ENCODE measurements around the gene ZNF385A. TPM values are rescaled to one million over a fixed set of nuclear protein-coding genes. Genes with fewer than 3 reads are reported as not detected.

Gene ZNF385A
- total and polyA plus RNA-seq, 2 of the 8 experiments (the other 6 are each of a cell fraction or from before 2014, with no cell fraction given), result 5.2 to 14.3 TPM

DNA sequence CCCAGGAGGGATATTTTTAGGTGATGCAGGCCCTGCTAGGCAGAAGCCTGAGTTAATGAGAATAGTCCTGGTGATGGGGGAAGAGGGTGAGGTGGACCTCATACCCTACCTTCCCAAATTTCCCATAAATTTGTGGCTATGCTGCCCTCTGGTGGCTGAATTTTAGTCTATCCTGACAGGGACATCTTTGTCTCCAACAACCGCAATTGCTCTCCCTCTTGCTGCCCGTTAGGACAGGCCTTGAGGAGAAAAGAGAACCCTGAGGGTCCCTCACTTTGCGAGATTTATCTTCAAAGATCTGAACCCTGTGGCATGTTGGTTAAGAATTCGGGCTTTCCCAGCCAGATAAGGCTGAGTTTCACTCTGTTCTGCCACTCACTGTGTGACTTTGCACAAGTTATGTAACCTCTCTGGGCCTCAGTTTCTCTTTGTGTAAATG is 9.8 kb upstream of the ZNF385A start:
- ChIA-PET CTCF (ENCODE audit: partially characterized antibody) (interaction anchor here (0.6 to 5.5 kb wide), 15 partner anchors 7 to 173 kb away, joined by 3 to 110 read pairs (median 7); partner anchors contain the start of gene ZNF385A), POLR2A (ENCODE audit: partially characterized antibody) (interaction anchor here (0.8 kb wide), 2 partner anchors 113 to 114 kb away, joined by 3 read pairs; partner anchors contain the start of gene HNRNPA1)
- H3K23me2 ChIP-seq (ENCODE audit: low read depth, low read length), result peaks cover 10% of the 10 kb centered on the region; the same call in 1 of the 2 replicates
- H3K14ac ChIP-seq (ENCODE audit: insufficient read length), result no peak overlapping the region
- no peak overlapping the region for H2BK20ac ChIP-seq (ENCODE audit: low read length)
- no peak overlapping the region for H3K4ac ChIP-seq (replicated peaks; ENCODE audit: insufficient read length, low read depth, low read length)
- H3K4me1 ChIP-seq (replicated peaks in 1 of 4; ENCODE audit: control insufficient read depth in 3 of 4, insufficient read depth in 4 of 4, low read length in 3 of 4), result peaks cover 11 to 28% (median 22%) of the 10 kb centered on the region in 4 experiments
- H3K27ac ChIP-seq (ENCODE audit: low read depth, low read length), result no peak overlapping the region
- H4K8ac ChIP-seq (ENCODE audit: extremely low read depth, insufficient read depth, low read length), result no peak overlapping the region
- FAIRE-seq (peak; percentile 42), DNase-seq (ENCODE audit: low read depth in 1 of 2, low spot score in 2 of 2) (peak in 1 of 2 experiments; percentile 86)
- H3K9me3 ChIP-seq (ENCODE audit: insufficient read depth in 2 of 2, low read depth in 1 of 2, low read length in 1 of 2), result no peaks in the 10 kb centered on the region
- H3K79me2 ChIP-seq (ENCODE audit: control insufficient read depth in 1 of 2, insufficient read depth in 2 of 2, low read length in 2 of 2), result no peaks in the 10 kb centered on the region
- no peak overlapping the region for H2BK120ac ChIP-seq (replicated peaks; ENCODE audit: low read depth, low read length)
- H4K91ac ChIP-seq (replicated peaks; ENCODE audit: insufficient read length, low read length), result no peak overlapping the region
- H3K9ac ChIP-seq (replicated peaks in 1 of 4; ENCODE audit: extremely low read depth in 1 of 4, low read depth in 3 of 4, low read length in 3 of 4), result no peak overlapping the region
- H2AK5ac ChIP-seq (ENCODE audit: low read depth, low read length), result no peak overlapping the region
- 27% methylated on average over 4 of the region's 4 CpGs; no CpG with 5 or more reads in 1 of the 2 experiments for WGBS, 2 experiments (ENCODE audit: extremely low coverage in 1 of 2, insufficient coverage in 1 of 2, insufficient read length in 1 of 2, insufficient replicate concordance in 2 of 2, low coverage in 1 of 2, low lambda C conversion rate in 2 of 2, missing lambda C conversion rate in 1 of 2)
- H2AFZ ChIP-seq (ENCODE audit: low read length), result no peak overlapping the region
- H2BK15ac ChIP-seq (ENCODE audit: low read length), result no peak overlapping the region
- no peak overlapping the region; a peak in 1 of 8 replicates for H3K4me3 ChIP-seq (ENCODE audit: extremely low read depth in 1 of 4, insufficient read depth in 2 of 4, low read depth in 3 of 4, low read length in 4 of 4)
- H3K23ac ChIP-seq (ENCODE audit: insufficient read length), result no peak overlapping the region
- peaks cover 0 to 4% (median 0%) of the 10 kb centered on the region in 4 experiments; a peak in 2 of 7 replicates for H3K27me3 ChIP-seq (replicated peaks in 1 of 4; ENCODE audit: control insufficient read depth in 3 of 4, extremely low read depth in 1 of 4, insufficient read depth in 3 of 4, low read length in 3 of 4)
- no peaks in the 10 kb centered on the region for H3K79me1 ChIP-seq (ENCODE audit: low read depth, low read length)
- no peak overlapping the region; the same call in 1 of the 2 replicates for H2BK12ac ChIP-seq (ENCODE audit: low read depth, low read length)
- H3K56ac ChIP-seq (replicated peaks; ENCODE audit: insufficient read length, low read depth, low read length), result no peak overlapping the region
- no peak overlapping the region for H4K5ac ChIP-seq (ENCODE audit: insufficient read length, low read depth, low read length)
- no peak overlapping the region for H3K4me2 ChIP-seq (ENCODE audit: insufficient read depth in 1 of 2, low read depth in 2 of 2, low read length in 2 of 2)
- no peak overlapping the region; the same call in 1 of the 2 replicates for H3K18ac ChIP-seq (ENCODE audit: extremely low read depth, low read length)
- no peak overlapping the region for H2BK5ac ChIP-seq (ENCODE audit: low read depth, low read length)
- peaks cover 0 to 4% of the 10 kb centered on the region in 2 experiments for H4K20me1 ChIP-seq (replicated peaks in 1 of 2; ENCODE audit: control insufficient read depth in 1 of 2, insufficient read depth in 2 of 2, low read length in 2 of 2)
- H3K36me3 ChIP-seq (ENCODE audit: control insufficient read depth in 2 of 4, insufficient read depth in 4 of 4, low read length in 3 of 4), result peaks cover 3 to 9% (median 6%) of the 10 kb centered on the region in 4 experiments; a peak in 4 of 8 replicates
- TF ChIP-seq, protein P1, sequence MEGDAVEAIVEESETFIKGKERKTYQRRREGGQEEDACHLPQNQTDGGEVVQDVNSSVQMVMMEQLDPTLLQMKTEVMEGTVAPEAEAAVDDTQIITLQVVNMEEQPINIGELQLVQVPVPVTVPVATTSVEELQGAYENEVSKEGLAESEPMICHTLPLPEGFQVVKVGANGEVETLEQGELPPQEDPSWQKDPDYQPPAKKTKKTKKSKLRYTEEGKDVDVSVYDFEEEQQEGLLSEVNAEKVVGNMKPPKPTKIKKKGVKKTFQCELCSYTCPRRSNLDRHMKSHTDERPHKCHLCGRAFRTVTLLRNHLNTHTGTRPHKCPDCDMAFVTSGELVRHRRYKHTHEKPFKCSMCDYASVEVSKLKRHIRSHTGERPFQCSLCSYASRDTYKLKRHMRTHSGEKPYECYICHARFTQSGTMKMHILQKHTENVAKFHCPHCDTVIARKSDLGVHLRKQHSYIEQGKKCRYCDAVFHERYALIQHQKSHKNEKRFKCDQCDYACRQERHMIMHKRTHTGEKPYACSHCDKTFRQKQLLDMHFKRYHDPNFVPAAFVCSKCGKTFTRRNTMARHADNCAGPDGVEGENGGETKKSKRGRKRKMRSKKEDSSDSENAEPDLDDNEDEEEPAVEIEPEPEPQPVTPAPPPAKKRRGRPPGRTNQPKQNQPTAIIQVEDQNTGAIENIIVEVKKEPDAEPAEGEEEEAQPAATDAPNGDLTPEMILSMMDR (IDR thresholded peaks at IDR 0.05; ENCODE audit: control extremely low read depth in 1 of 3, insufficient read depth in 1 of 3, low read depth in 1 of 3, low read length in 3 of 3), result peak; percentile 41 to 85 (median 78)
- TF ChIP-seq SIN3A (conservative IDR thresholded peaks at IDR 0.05 in 1 of 2, IDR thresholded peaks at IDR 0.05 in 1 of 2; ENCODE audit: low read depth in 1 of 2, low read length in 2 of 2) (0 out of 4 replicates have a peak, but pooled peaks of 1 of the 2 experiments have one; percentile 28), CREB1 (IDR thresholded peaks at IDR 0.05) (no peak), TAF7 (optimal IDR thresholded peaks at IDR 0.05; ENCODE audit: borderline replicate concordance, low read depth, low read length) (peak; percentile 26), RAD21 (IDR thresholded peaks at IDR 0.05 in 1 of 2, conservative IDR thresholded peaks at IDR 0.05 in 1 of 2; ENCODE audit: low read depth in 2 of 2, low read length in 2 of 2) (peak; percentile 60 to 75), POLR2AphosphoS5 (IDR thresholded peaks at IDR 0.05; ENCODE audit: low read depth, low read length) (no peak), KDM1A (IDR thresholded peaks at IDR 0.05; ENCODE audit: borderline replicate concordance, low read length) (peak; percentile 90), YY1 (IDR thresholded peaks at IDR 0.05; ENCODE audit: low read depth, low read length) (peak; percentile 55; the same call in 1 of the 2 replicates)
- TF ChIP-seq, protein P2, sequence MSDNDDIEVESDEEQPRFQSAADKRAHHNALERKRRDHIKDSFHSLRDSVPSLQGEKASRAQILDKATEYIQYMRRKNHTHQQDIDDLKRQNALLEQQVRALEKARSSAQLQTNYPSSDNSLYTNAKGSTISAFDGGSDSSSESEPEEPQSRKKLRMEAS (IDR thresholded peaks at IDR 0.05), result no peak
